HT1080 (cell line): ENCODE measurements around the gene MTMR3. TPM values are rescaled to one million over a fixed set of nuclear protein-coding genes. Genes with fewer than 3 reads are reported as not detected.
A peak's percentile ranks its signal among the peaks of the same experiment; 100 is the strongest.

ENCODE experiments used
- DNase-seq: peaks from one replicate; pipeline ENCODE4 v3.0.0-alpha.2; 2015; ENCODE audit warnings: low read depth
- total RNA-seq: library from RNA; depleted of rRNA; stranded (reverse); fragments of >200 nt; shearing (Covaris generic); gene quantifications from 2 replicates; pipeline ENCODE4 v1.2.3, GENCODE V29; 2014

The MTMR3 gene
- total RNA-seq, 1 experiment from 2014 or later, result 10.9 TPM

DNA sequence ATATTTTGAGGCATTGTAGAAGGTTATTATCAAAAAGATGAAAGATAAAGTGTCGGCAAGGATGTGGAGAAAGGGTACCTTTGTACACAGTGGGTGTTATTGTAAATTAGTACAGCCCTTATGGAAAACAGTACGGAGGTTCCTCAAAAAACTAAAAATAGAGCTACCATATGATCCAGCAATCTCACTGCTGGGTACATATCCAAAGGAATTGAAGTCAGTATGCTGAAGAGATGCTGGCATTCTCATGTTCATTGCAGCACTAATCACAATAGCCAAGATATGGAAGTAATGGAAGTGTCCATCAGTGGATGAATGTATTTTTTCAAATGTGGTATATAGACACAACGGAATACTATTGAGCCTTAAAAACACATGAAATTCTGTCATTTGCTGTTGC, 15.1 kb upstream of the MTMR3 start:
- no peak for DNase-seq

DNA sequence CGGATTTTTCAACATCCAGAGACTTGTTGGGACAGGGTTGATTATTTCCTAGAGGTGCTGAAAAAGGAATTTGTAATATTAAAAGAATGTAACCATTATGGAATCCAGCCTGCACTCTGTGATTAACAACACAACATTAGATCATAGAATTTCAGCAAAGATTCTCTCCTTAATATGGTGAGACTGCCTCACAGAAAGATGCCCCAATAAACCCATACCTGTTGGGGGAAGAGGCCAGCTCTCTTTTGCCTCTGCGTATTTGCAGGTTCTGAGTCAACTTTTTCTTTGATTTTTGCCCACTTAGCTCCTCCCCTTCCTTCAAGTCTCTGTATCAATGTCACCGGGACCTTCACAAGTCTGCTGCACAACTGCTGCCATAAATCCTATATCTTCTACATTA, 12.4 kb upstream of the MTMR3 start:
- DNase-seq, result no peak

DNA sequence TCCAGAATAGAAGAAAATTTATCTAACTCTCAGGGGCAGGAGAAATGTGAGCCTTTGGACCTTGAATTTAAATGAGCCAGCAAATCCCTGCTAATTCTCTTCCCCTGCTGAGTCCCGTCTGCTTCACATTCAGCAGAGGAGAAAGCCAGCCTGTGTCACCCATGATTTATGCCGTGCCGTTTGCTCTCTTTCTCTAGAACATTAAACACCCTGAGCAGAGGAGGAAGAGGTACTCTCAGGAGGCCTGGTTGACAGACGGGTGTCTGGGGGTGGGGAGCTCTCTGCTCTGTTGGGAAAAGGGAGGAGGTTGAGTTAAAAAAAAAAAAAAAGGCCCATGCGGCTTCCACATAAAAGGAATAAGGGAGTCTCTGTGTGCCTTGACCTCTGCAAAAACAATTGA, 11.3 kb upstream of the MTMR3 start:
- DNase-seq, result no peak

DNA sequence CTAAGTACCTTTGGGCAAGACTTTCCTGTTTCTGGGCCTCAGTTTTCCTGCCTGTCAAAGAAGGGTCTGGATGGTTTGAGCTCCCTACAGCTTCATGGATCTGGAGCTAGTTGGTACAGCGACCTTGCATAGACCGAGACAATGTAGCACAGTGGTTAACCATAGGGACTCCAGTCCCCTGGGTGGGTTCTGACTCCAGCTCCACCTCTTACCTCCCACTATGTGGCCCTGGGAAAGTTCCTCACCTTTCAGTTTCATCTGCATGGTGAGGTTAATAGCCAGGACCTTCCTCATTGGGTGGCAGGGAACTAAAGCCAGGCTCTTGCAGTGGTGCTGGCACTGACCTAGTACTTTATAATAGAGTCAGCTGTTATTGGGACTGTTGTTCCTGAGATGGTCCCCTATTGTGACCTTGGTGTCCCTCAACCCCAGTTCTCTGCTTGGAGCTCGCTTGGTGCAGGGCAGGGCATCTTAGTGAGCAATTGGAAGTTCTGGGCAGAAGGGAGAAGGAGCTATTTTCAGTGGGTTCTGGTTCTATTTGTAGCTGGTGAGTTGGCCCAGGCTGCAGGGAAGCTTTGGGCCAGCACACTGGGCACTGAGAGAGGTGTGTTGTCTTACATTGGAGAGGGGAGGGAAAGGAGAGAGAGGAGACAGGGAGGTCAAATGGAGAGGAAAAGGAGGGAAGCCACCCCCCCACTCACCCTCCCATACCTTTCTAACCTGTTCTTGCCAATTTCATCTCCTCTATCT, 10.7 kb upstream of the MTMR3 start:
- no peak for DNase-seq

DNA sequence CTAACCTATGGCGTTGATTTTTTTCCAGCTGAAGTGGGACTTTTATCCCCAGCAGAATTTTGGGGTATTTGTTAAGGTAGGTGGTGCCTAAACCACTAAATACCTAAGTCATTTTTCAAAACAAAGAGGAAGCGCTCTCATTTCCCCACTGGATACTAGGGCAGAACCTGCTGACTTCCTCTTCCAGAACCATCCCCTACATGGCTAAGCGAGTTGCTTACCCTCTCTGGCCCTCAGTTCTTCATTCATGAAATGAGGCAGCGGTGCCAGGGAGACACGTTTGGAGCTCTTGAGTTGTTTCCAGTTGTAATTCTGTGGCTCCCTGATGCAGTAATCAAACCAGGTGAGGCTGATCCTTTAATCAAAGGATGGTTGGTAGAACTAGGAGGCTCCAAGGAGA, 10.0 kb upstream of the MTMR3 start:
- DNase-seq, result no peak

DNA sequence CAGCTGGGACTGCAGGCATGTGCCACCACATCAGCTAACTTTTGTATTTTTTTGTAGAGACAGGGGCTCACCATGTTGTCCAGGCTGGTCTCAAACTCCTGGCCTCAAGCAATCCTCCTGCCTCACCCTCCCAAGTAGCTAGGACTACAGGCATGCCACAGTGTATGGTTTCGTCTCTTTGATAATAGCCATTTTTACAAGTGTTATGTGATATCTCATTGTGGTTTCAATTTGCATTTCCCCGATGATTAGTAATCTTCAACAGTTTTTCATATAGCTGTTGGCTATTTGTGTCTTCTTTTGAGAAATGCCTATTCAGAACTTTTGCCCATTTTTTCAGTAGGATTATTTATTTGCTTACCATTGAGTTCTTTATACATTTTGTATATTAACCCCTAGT, 9.0 kb upstream of the MTMR3 start:
- DNase-seq, result no peak

DNA sequence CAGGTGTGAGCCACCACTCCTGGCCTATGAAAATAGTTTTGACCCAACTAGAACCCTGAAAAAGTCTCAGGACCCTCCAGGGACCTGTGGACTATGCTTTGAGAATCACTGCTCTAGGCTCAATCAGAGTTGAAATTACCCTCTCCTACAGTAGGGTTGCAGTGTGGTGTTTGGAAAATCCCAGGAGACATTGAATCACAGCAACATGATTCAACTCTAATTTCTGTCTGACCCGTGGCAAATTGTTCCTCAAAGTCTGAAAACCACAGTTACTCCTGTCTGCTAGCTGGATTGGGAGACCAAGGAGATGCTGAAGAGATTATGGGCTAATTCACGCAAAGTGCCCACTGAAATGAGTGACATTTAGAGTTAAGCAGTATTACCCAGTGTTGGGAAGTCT, 5.4 kb upstream of the MTMR3 start:
- DNase-seq, result no peak

DNA sequence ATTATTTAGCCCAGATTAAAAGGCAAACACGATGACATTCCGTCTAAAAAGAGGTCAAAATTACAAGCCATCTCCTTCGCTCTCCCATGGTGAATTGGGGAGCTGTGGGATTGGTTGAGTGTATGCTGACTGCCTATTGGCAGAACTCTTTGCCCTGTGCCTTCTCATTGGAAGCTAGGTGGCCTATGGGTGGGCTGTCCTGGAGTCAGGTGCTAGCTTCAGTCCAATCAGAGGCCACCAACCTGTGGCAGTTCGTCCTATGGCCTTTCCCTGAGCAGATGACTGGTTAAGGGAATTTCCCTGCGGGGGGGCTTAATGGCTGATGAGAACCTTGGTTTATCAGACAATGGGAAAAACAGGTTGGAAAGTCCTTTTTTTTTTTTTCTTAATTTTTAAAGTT, 3.2 kb upstream of the MTMR3 start:
- DNase-seq, result peak; percentile 41

DNA sequence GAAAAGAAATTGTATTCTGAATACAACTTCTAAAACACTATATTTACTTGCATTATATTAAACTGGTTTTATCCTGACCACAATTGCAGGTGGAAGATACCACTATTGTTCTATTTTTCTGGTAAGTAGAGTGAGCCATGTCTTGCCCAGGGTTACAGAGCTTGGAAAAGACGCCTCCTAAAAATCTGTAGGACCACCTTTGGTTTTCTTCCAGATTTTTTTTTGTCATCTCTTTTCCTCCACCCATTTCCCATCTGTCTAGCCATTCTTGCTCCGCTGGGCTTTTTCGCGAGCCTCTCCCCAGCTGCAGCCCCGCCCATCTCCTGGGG, 294 bp upstream of the MTMR3 start:
- no peak for DNase-seq

DNA sequence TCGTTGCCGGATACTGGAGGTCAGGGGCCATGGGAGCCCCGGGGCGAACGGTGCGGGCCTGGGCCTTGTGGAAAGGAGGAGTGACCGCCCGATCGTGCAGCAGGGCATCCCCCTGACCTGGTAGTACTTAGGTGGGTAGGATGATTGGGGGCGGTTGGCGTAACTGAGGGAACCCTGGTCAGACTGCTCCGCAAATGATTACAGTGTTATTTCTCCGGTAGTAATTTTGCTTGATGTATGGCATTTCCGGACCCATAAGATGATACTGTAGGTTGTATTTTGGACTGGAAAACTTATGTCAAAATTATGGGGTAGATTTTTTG, 762 bp downstream of the MTMR3 start:
- DNase-seq, result no peak

DNA sequence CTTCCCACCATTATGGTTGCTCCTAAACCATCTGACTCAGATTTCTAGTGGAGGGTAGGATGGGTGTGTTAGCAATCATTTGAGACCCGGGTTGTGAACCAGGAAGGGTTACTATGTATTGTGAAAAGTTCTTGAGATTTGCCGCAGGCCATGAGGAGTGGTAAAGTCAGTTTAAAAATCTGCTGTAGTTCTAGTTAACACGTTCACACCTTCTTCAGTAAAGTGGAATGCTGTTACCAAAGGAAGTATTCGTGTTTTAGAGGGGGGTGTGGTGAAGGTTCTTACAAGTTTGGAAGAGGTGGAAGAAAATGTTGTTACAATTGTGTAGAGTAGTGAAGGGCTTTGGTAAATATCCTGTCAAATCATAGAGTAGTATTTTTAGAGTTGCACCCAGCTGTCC, 2.6 kb downstream of the MTMR3 start:
- DNase-seq, result no peak

DNA sequence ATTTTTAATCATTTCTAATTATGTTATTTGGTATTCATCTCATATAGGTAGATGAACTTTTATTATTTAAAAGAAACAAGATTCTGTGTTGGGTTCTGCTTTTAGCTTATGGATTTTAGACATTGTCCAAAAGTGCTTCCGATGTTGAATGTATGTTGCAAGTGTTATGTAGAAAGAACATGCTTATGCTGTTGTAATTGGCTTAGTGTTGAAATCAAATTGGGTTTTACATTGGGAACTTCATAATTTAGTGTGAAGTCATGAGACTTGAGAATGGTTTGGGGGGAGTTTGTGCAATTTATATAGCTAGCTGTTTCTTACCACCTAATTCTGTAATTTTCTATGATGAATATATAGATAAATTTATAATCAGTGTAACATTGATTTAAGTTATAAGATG, 3.6 kb downstream of the MTMR3 start:
- DNase-seq, result no peak

DNA sequence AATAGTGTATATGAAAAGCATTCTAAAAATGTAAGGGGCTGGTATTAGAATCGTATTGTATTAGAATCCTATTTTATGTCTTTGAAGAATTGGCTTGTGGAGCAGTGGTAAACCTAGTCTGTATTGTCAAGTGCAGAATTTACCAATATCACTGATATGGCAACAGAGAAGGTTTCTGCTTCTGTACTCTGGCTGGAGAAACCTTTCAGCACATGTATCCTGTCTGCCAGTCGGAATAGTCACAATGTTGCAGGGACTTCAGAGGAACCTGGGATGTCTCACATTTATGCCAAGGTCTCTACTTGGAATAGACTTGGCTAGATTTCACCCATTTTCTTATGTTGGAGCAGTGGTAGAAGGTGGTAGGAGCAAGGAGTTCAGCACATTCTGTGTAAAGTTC, 4.4 kb downstream of the MTMR3 start:
- no peak for DNase-seq

DNA sequence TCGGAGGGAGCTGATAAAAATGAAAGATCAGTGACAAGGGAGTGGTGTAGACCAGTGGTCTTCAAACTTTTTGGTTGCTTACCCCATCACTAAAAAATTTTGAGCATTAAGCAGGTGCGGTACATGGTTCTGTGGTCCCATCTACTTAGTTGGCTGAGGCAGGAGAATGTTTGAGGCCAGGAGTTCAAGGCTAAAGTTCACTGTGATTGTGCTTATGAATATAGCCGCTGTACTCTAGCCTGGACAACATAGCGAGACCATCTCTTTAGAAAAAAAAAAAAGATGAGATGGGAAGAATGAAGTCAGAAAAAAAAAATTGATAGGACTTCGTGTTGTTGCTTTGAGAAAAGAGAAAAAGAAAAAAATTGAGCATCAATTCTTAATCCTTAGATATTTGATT, 7.8 kb downstream of the MTMR3 start:
- no peak for DNase-seq

DNA sequence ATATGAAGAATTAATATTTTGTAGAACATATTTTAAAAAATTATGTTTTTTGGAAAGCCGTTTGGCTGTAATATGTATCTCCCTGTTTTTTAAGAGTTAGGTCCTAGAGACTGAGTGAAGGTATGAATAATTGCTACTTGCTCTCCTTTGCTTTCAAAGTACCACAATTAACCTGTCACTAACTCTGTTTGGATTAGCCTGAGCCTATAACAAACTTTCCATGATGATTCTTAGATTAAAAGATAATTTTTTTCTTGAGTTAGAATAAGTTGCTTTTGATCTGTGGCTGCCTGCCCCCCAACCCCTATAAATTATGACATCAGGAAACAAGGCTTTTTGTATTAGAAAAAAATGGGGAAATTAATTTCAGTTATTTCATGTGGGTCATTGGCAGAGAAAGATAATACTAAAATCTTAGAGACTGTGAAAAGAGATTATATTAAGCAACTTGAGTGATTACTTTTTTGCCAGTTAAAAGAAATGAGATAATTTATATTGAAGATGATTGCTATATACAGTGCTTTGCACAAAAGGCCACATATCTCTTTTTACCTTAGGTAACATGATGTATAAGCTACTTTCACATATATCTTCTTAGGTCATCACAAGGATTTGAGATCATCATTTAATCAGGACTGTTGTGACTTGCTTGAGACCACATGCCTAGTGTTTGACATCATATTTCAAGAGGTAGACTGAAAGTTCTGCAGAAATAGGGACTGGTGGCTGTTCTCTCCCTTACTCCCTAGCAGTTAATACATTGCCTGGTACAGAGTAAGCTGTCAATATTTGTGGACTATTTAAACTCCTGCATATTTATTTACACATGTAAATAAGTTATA, 9.6 kb downstream of the MTMR3 start:
- no peak for DNase-seq

DNA sequence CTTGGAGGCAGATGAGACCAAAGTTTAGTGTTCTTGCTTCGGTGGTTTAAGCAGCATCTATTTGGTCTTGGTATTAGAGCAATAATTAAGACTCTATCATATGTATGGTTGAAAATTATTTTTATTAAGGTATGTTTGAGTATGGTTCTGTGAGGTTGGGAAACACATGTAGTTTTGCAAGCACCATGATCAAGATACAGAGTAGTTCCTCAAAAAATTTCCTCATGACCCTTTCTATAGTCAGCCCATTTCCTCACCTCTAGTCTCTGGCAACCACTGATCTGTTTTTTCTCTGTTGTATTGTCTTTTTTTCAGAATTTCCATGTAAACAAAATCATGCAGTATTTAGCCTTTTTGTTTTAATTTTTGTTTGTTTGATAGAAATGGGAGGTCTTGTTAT, 18.4 kb downstream of the MTMR3 start:
- no peak for DNase-seq

DNA sequence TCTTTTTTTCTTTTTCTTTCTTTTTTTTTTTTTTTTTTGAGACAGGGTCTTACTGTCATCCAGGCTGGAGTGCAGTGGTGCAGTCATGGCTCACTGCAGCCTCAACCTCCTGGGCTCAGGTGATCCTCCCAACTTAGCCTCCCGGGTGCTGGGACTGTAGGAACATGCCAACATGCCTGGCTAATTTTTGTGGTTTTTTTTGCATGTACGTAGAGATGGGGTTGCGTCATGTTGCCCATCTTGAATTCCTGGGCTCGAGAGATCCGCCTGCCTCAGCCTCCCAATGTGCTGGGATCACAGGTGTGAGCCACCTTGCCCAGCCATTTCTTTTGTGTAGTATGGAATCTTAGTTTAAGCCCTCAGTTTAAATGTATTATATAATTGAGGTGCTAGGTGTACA, 20.4 kb downstream of the MTMR3 start:
- DNase-seq, result no peak

DNA sequence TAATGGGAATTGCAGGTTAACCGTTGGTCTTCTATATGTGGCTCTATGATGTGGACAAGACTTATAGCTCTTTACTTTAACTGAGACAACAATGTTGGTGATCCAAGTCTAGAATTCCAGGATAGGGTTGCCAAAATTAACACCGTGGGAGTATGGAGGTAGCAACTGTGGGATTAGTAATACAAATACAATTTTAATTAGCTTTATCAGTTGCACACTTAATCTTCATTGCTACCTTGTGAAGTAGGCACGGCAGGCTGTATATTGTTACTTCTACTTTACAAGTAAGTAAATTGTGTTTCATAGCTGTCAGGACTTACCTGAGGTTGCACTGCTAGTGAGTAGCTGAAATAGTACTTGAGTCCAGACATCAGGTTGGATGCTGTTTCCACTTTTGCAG, 21.0 kb downstream of the MTMR3 start:
- no peak for DNase-seq

DNA sequence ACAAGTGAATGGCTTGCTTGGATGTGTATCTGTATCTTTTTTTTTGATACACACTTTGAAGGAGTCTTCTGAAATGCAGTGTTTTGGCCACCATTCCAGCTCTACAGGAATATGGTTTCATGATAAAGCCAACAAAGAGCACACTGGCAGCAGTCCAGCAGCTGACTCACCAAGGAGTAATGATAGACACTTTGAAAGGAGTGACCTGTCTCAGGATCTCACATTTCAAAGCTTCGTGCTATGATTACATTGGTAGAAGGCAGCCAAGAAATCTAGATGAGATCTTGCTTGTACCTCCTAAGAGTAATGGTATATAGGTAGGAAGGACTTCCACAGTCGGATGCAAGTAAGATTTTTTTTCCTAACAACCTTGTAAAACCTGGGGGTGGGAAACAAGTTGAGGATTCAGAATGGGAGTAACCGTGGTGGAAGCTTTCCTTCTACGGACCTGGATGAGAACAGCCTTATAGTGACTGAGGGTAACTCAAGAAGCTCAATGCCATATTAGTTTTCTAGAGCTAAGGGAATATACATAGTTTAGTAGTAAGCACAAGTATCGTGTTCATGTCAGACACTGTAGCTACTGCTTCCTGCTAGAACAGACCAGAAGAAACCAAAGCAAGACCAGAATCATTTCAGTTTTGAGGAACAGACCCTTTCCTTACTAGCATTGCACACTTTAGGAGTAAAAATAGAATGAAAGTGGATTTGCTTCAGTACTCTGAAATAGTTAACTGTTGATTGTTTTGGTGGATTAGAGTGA, 25.0 kb downstream of the MTMR3 start:
- peak; percentile 94 for DNase-seq

DNA sequence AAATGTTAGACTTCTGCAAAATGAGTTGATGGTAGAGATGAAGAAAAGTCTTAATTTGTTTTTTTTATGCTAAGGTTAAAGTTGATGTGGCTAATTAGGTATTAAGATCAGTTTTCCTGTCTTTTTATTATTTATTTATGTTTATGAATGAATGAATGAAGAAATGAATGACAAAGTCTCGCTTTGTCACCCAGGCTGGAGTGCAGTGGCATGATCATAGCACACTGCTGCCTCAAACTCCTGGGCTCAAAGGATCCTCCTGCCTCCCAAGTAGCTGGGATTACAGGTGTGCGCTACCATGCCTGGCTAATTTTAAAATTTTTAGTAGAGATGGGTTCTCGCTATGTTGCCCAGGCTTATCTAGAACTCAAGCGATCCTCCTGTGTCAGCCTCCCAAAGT, 29.2 kb downstream of the MTMR3 start:
- no peak for DNase-seq

DNA sequence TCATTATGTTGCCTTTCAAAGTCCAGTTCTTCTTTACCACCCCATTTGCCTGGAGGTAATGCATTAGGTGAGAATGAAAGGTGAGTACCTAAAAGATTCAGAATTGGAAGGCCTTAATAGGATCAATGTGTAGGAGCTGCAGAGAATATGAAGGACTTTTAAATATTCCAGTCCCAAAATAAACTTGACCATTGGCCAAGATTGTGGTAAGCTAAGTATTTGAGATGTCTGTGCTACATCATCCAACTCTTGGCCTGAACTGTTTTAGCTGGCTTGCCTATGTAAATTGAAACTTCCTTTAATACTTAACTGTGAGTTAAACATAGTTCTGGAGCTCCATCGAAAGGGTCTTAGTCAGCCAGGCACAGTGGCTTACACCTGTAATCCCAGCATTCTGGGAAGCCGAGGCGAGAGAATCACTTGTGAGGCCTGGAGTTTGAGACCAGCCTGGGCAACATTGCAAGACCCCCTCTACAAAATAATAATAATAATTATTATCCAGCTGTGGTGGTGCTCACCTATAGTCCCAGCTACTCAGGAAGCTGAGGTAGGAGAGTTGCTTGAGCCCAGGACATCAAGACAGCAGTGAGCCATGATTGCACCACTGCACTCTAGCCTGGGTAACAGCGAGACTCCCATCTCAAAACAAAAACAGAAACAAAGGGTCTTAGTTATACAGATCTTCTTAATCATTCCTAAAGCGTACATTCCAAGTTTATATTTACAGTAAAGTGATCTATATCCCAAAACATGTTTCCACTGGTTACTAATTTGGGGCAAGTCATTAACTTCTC, 29.8 kb downstream of the MTMR3 start:
- peak; percentile 79 for DNase-seq

DNA sequence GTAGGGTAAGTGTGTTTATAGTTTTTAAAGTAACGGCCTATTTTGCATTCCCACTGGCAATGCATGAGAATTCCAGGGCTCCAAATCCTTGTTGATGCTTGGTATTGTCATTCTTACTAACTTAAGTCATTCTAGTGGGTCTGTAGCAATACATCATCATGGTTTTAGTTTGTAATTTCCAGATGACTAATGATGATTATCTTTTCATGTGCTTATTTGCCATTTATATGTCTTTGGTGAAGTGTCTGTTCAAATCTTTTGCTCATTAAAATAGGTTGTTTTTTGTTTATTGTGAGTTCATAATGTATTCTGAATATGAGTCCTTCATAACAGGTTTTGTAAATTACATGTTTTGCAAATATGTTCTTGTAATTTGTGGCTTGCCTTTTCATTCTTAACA, 31.2 kb downstream of the MTMR3 start:
- peak; percentile 61 for DNase-seq
